ENCODE measurements around the gene CNTNAP5.

- TF ChIP-seq CTCF (IDR thresholded peaks at IDR 0.05; ENCODE audit: low read depth, low read length, missing input control) = no peak
- no peak for TF ChIP-seq ATF3 (IDR thresholded peaks at IDR 0.05)
- no peak for TF ChIP-seq REST (IDR thresholded peaks at IDR 0.05)
- TF ChIP-seq FOXA1 (IDR thresholded peaks at IDR 0.05) = no peak
- TF ChIP-seq JUND (IDR thresholded peaks at IDR 0.05) = no peak
- TF ChIP-seq GABPA (IDR thresholded peaks at IDR 0.05 in 1 of 2, conservative IDR thresholded peaks at IDR 0.05 in 1 of 2) = no peak
- TF ChIP-seq TAF1 (conservative IDR thresholded peaks at IDR 0.05) = no peak
- no peak for TF ChIP-seq MAX (IDR thresholded peaks at IDR 0.05)
- TF ChIP-seq ZBTB33 (IDR thresholded peaks at IDR 0.05) = no peak
- TF ChIP-seq YY1 (IDR thresholded peaks at IDR 0.05) = no peak
- no peak for TF ChIP-seq EGR1 (IDR thresholded peaks at IDR 0.05; ENCODE audit: low read depth in 2 of 2)
- no peak for TF ChIP-seq SP1 (IDR thresholded peaks at IDR 0.05)
- TF ChIP-seq NR2F2 (IDR thresholded peaks at IDR 0.05) = no peak
These were observed 106.2 kb downstream of the CNTNAP5 start for GRCh38 chr2:124131276-124131675.
